Ovary (tissue), 3 donors: ENCODE results near the gene DOCK4.

ENCODE experiments used
- CTCF ChIP-seq, 3 donors: fragments of 450-650 bp in 2 of 3; fragments of 200-600 bp in 1 of 3; IDR thresholded peaks; one replicate each; pipeline versions ENCODE4 v1.5.1 to v1.8.0; 2016 to 2022; ENCODE audit warnings: antibody characterized with exemption in 3 of 3, mild to moderate bottlenecking in 1 of 3
- EP300 ChIP-seq: sonication (generic); formaldehyde crosslinking; IDR thresholded peaks from one replicate; pipeline ENCODE4 v1.6.1; 2017; ENCODE audit warnings: antibody characterized with exemption
- POLR2A ChIP-seq: fragments of 450-650 bp; IDR thresholded peaks from one replicate; pipeline ENCODE4 v1.6.1; 2017; ENCODE audit warnings: antibody characterized with exemption, mild to moderate bottlenecking, moderate library complexity
- donor health status: DM: no; HTN: no; CAD: no.

DNA sequence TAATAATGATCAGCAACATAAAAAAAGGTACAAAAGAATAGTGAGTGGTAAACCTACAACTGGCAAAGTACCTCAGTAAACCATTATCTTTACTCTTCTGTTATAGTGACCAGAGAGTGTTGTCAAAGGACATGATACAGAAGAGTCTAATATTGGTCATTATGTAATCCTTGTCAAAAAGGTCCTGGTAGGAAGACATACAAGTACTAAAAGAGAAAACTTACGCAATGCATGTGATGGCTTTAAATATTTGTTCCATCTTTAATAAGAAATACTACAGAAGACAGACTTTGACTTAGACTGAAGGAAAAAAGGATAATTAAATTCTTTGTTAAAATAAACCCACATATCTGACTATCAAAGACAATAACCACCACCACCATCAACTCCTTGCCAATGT is 6.5 kb downstream of the DOCK4 start:
- TF ChIP-seq POLR2A (no peak), CTCF (IDR thresholded peaks at IDR 0.05) (no peak), EP300 (no peak)
